ENCODE results near the gene TDP1.

DNA sequence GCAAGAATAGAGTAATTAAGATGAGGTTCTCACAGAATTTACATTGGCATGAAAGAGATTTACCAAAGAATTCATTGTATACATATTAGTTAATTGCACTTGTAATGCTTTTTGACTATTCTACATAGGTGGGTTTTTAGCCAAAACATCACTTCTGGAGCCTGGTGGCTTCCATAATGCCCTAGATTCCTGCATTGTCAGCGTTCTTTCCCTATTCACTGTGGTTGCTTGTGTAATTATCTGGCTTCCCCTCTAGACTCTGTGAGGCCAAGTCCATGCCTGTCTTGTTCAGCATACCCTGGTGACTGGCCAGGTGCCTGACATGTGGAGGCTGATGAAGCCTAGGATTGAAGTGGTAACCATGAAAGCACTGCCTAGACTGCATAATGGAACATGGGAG is 41.2 kb downstream of the TDP1 start:
- TF ChIP-seq EP300 (IDR thresholded peaks at IDR 0.05), result no peak
- no peak for TF ChIP-seq CTCF (IDR thresholded peaks at IDR 0.05)
- no peak for TF ChIP-seq POLR2A (IDR thresholded peaks at IDR 0.05)
- TF ChIP-seq POLR2AphosphoS5 (IDR thresholded peaks at IDR 0.05), result no peak
